HUES64 (cell line): ENCODE data around the gene ALDH6A1.

Experiments used
- H3K27ac ChIP-seq: 2 replicates; pipeline ENCODE4 v1.7.0; 2013; ENCODE audit warnings: low read depth, low read length, inconsistent platforms
- H3K27me3 ChIP-seq: 2 replicates; pipeline ENCODE4 v1.6.1; 2013; ENCODE audit warnings: mild to moderate bottlenecking, low read length; ENCODE audit not compliant: insufficient read depth
- H3K36me3 ChIP-seq: 2 replicates; pipeline ENCODE4 v1.6.1; 2013; ENCODE audit warnings: mild to moderate bottlenecking, low read length; ENCODE audit not compliant: insufficient read depth
- H3K4me1 ChIP-seq: 2 replicates; pipeline ENCODE4 v1.6.1; 2013; ENCODE audit warnings: mild to moderate bottlenecking, low read length, moderate library complexity; ENCODE audit not compliant: insufficient read depth
- H3K4me3 ChIP-seq: 2 replicates; pipeline ENCODE4 v1.5.1; 2013; ENCODE audit warnings: mild to moderate bottlenecking, low read length, moderate library complexity
- H3K9ac ChIP-seq: 2 replicates; pipeline ENCODE4 v1.6.1; 2013; ENCODE audit warnings: mild to moderate bottlenecking, low read depth, low read length
- H3K9me3 ChIP-seq: 2 replicates; pipeline ENCODE4 v1.6.1; 2013; ENCODE audit warnings: low read depth, low read length; ENCODE audit not compliant: insufficient read depth
- WGBS: fragments of 150-250, 120-280 bp; methylation state at CpG from one replicate; pipeline ENCODE4 v1.1.7; 2013; ENCODE audit warnings: missing lambda C conversion rate; 5-methylcytosine and 5-hydroxymethylcytosine counted together

The ALDH6A1 gene

GRCh38 chr14:74045522-74045921 is 38.7 kb downstream of the ALDH6A1 start:
- no peak overlapping the region for H3K4me3 ChIP-seq
- WGBS = 93% methylated on average over 4 of the region's 4 CpGs
- H3K27me3 ChIP-seq = no peaks in the 10 kb centered on the region
- no peak overlapping the region for H3K27ac ChIP-seq
- no peak overlapping the region for H3K9ac ChIP-seq
- H3K36me3 ChIP-seq = no peaks in the 10 kb centered on the region
- H3K4me1 ChIP-seq = 0 out of 2 replicates have a peak, but pooled peaks cover 2% of the 10 kb centered on the region
- H3K9me3 ChIP-seq = no peaks in the 10 kb centered on the region

DNA sequence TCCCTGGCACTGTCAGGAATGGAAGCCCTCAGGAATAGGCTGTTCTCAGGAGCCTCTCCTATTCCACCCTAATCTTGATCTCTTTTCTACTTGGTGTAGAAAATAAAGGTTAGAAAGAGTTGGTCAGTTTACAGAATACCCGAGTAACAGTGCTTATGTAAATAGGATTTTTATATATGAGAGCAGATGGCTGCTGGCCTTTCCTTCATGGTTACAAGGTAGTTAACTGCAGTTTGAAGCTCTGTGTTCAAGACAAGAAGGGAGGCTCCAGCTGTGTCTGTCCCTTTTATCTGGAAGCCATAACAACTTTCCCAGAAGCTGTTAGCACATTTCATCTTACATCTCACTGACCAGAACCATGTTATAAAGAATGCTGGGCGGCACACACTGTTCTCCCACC is 42.0 kb downstream of the ALDH6A1 start:
- Histone ChIP-seq H3K9ac (no peak overlapping the region), H3K27me3 (no peaks in the 10 kb centered on the region), H3K36me3 (no peaks in the 10 kb centered on the region), H3K4me3 (no peak overlapping the region), H3K4me1 (no peaks in the 10 kb centered on the region), H3K9me3 (no peaks in the 10 kb centered on the region), H3K27ac (no peak overlapping the region)
- 87% methylated on average over 2 of the region's 2 CpGs for WGBS

DNA sequence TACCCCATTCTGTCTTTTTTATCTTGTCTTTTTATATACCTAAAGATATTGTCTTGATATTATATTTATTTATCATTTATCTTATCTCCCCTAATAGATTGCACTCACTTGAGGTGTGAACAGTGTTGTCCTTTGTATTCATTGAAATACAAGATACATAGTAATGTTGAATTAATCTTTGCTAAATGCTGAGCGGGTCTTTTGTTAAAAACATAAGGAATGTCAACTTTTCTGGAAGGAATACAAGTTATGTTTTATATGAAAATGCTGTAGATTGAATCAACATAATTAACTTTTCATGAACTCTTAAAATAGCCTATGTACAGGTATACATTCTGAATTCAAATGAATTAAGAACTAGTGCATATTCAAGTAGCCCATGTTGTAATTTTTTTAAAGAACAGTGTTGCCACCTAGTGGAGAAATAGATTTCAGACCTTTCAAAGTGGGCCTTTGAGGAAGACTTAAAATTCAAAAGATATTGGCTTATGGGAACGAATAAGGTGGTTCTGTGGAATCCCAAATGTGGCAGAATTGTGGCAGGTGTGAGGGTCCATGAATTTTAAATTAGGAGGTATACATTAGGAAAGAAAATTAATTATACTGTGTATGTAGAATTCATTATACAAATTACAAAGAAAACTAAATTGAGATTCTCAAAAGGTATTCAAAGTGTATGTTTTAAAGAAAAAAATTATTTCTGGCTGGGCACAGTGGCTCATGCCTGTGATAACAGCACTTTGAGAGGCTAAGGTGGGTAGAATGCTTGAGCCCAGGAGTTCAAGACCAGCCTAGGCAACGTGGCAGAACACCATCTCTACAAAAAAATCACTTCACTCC is 46.0 kb downstream of the ALDH6A1 start:
- H3K4me3 ChIP-seq = no peak overlapping the region
- no peaks in the 10 kb centered on the region for H3K9me3 ChIP-seq
- no peaks in the 10 kb centered on the region for H3K4me1 ChIP-seq
- no peaks in the 10 kb centered on the region for H3K36me3 ChIP-seq
- 41% methylated on average over 1 of the region's 3 CpGs for WGBS
- H3K27ac ChIP-seq = no peak overlapping the region
- H3K9ac ChIP-seq = no peak overlapping the region
- H3K27me3 ChIP-seq = no peaks in the 10 kb centered on the region

DNA sequence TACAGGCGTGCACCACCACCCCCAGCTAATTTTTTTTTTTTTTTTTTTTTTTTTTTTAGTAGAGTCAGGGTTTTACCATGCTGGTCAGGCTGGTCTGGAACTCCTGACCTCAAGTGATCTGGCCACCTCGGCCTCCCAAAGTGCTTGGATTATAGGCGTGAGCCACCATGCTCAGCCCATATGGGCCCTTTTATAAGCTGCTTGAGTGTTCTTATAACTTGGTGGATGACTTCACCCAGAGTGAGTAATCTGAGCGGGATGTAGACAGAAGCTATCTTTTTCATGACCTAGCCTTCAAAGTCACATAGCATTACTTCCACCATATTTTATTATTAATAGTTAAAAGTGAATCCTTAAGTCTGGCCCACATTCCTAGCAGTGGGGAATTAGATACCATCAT is 48.7 kb downstream of the ALDH6A1 start:
- H3K9me3 ChIP-seq = no peaks in the 10 kb centered on the region
- WGBS = 89% methylated on average over 2 of the region's 4 CpGs
- no peak overlapping the region for H3K4me3 ChIP-seq
- no peaks in the 10 kb centered on the region for H3K4me1 ChIP-seq
- no peak overlapping the region for H3K27ac ChIP-seq
- H3K36me3 ChIP-seq = no peaks in the 10 kb centered on the region
- no peaks in the 10 kb centered on the region for H3K27me3 ChIP-seq
- no peak overlapping the region for H3K9ac ChIP-seq

DNA sequence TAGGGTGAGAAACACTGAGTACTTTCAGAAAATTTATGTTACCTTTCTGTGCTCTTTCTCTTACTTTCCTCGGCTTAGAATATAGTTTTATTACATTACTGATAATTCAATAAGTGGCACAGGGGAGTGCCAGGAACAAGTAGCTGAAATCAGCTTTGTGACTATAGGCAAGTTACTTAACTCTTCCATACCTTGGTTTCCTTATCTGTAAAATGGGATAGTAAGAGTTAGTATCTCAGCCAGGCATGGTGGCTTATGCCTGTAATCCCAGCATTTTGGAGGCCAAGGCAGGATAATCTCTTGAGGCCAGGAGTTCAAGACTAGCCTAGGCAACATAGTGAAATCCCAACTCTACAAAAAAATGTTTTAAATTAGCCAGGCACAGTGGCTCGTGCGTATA is 49.7 kb downstream of the ALDH6A1 start:
- Histone ChIP-seq H3K9me3 (no peaks in the 10 kb centered on the region), H3K27ac (no peak overlapping the region), H3K9ac (no peak overlapping the region), H3K4me3 (no peak overlapping the region), H3K36me3 (no peaks in the 10 kb centered on the region), H3K4me1 (no peaks in the 10 kb centered on the region), H3K27me3 (no peaks in the 10 kb centered on the region)
- 96% methylated on average over 3 of the region's 3 CpGs for WGBS

- no peaks in the 10 kb centered on the region for H3K27me3 ChIP-seq
- H3K4me3 ChIP-seq = no peak overlapping the region
- H3K9ac ChIP-seq = no peak overlapping the region
- no peaks in the 10 kb centered on the region for H3K4me1 ChIP-seq
- H3K36me3 ChIP-seq = no peaks in the 10 kb centered on the region
- H3K9me3 ChIP-seq = no peaks in the 10 kb centered on the region
- 91% methylated on average over 3 of the region's 3 CpGs for WGBS
- H3K27ac ChIP-seq = no peak overlapping the region
Observed at GRCh38 chr14:74029136-74029535, 55.1 kb downstream of the ALDH6A1 start.

DNA sequence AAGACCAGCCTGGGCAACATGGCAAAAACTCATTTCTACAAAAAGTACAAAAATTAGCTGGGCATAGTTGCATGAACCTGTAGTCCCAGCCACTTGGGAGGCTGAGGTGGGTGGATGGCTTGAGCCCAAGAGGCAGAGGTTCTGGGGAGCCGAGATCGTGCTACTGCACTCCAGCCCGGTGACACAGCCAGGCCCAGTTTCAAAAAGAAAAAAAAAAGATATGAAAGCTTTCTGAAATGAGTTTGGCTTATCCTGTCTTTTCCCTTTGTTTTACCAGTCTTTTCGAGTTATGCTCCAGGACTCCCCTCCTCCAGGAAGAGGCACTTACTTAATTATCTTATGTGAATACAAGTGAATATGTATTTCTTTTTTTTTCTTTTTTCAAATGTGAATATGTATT is 61.9 kb downstream of the ALDH6A1 start:
- H3K36me3 ChIP-seq = no peaks in the 10 kb centered on the region
- no peaks in the 10 kb centered on the region for H3K9me3 ChIP-seq
- H3K4me3 ChIP-seq = no peak overlapping the region
- no peak overlapping the region for H3K9ac ChIP-seq
- 93% methylated on average over 3 of the region's 4 CpGs for WGBS
- H3K4me1 ChIP-seq = no peaks in the 10 kb centered on the region
- 0 out of 2 replicates have a peak, but pooled peaks cover 4% of the 10 kb centered on the region for H3K27me3 ChIP-seq
- no peak overlapping the region for H3K27ac ChIP-seq

- Histone ChIP-seq H3K4me3 (peak overlapping the region; percentile 92), H3K9me3 (no peaks in the 10 kb centered on the region), H3K9ac (peak overlapping the region; percentile 84; the same call in 1 of the 2 replicates), H3K27ac (no peak overlapping the region), H3K27me3 (0 out of 2 replicates have a peak, but pooled peaks cover 4% of the 10 kb centered on the region), H3K36me3 (peaks cover 1% of the 10 kb centered on the region; the same call in 1 of the 2 replicates), H3K4me1 (no peaks in the 10 kb centered on the region)
- 14% methylated on average over 21 of the region's 21 CpGs for WGBS
Observed at GRCh38 chr14:74019408-74020137, 64.7 kb downstream of the ALDH6A1 start.

GRCh38 chr14:74018586-74019407 is 65.5 kb downstream of the ALDH6A1 start, which contains the start of the genes BBOF1 and ENTPD5:
TSS of gene BBOF1 (plus strand) at chr14:74019349. CDS start at chr14:74019479, 130 bp downstream.
TSS of gene ENTPD5 (minus strand) at chr14:74019288. CDS start at chr14:73988102, 31,186 bp downstream.
- peak within 1 kb of the TSS; percentile 92 for H3K4me3 ChIP-seq
- H3K36me3 ChIP-seq = peaks cover 7% of the 10 kb centered on the region; the same call in 1 of the 2 replicates
- H3K9ac ChIP-seq = peak within 1 kb of the TSS; percentile 84
- 0 out of 2 replicates have a peak, but pooled peaks cover 4% of the 10 kb centered on the region for H3K27me3 ChIP-seq
- no peaks in the 10 kb centered on the region for H3K9me3 ChIP-seq
- no peaks in the 10 kb centered on the region for H3K4me1 ChIP-seq
- under 1% methylated on average over 93 of the region's 93 CpGs for WGBS
- H3K27ac ChIP-seq = no peak within 1 kb of the TSS

DNA sequence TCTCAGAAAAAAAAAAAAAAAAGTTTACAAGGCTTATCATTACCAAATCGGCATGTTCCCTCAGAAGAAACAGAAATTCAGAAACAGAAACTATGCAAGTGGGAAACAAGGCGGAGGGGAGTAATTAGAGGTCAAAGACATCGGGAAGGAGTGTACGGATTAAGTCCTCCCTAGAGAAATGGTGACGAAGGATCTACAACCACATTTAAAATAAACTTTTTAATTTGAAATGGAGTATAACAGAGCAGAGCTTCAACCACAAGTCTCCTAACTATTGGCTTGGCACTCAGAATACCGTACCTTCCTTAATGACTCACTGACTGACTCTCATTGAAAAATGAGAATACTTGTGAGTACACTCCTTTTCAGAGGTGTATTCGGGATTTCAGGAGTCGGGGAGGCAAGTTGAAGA is 66.1 kb downstream of the ALDH6A1 start:
- H3K4me1 ChIP-seq = no peaks in the 10 kb centered on the region
- WGBS = 40% methylated on average over 5 of the region's 8 CpGs
- peak overlapping the region; percentile 92 for H3K4me3 ChIP-seq
- H3K9ac ChIP-seq = peak overlapping the region; percentile 84
- peaks cover 11% of the 10 kb centered on the region for H3K36me3 ChIP-seq
- H3K27me3 ChIP-seq = 0 out of 2 replicates have a peak, but pooled peaks cover 4% of the 10 kb centered on the region
- no peak overlapping the region for H3K27ac ChIP-seq
- no peaks in the 10 kb centered on the region for H3K9me3 ChIP-seq
